ENCODE data around the gene MPRIP.

DNA sequence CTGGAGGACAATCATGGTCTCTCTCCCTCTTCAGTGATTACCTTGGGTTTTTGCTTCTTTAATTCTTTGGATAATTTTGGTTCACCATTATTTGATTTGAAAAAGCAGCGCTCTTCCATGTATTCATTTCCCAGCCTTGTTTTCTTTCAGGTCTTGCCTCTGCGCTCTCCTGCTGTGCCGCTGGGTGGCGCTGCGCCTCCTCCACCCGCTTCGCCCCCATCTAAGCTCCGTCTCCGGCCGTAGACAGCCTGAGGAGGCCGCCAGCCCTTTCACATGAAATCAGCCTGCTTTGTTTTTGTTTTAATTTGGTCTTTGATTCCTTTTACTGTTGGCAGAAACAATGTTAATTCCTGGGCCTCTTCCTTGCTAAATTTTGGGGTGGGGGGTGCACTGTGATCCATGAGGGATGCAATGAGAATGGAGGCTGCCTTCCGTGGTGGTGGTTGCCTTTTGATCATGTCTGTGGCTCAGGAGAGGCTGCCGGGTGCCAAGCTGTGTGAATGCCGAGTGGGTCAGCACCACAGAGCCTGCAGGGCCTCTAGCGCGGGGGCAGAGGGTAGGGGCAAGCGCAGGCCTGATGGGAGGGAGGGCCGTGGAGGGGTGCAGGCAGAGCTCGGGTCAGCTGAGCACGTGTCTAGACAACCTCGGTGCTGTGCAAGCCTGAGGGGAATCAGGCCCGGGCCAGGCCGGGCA lies 99.7 kb downstream of the MPRIP start:
- TF ChIP-seq POLR2AphosphoS5 (IDR thresholded peaks at IDR 0.05) = peak in 1 of 4 donors; percentile 13
- TF ChIP-seq, protein P1, sequence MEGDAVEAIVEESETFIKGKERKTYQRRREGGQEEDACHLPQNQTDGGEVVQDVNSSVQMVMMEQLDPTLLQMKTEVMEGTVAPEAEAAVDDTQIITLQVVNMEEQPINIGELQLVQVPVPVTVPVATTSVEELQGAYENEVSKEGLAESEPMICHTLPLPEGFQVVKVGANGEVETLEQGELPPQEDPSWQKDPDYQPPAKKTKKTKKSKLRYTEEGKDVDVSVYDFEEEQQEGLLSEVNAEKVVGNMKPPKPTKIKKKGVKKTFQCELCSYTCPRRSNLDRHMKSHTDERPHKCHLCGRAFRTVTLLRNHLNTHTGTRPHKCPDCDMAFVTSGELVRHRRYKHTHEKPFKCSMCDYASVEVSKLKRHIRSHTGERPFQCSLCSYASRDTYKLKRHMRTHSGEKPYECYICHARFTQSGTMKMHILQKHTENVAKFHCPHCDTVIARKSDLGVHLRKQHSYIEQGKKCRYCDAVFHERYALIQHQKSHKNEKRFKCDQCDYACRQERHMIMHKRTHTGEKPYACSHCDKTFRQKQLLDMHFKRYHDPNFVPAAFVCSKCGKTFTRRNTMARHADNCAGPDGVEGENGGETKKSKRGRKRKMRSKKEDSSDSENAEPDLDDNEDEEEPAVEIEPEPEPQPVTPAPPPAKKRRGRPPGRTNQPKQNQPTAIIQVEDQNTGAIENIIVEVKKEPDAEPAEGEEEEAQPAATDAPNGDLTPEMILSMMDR (IDR thresholded peaks at IDR 0.05) = peak; percentile 78 to 89 (median 86)

Measured in sigmoid colon (tissue), 4 donors.